Chondrocyte (in vitro differentiated cells): ENCODE measurements around the gene KLKB1. TPM values are rescaled to one million over a fixed set of nuclear protein-coding genes. Genes with fewer than 3 reads are reported as not detected.

Experiments used
- DNase-seq: peaks from one replicate; pipeline ENCODE4 v3.0.0; 2021; ENCODE audit warnings: mixed read lengths, low spot score
- H3K27ac Mint-ChIP-seq: one replicate; pipeline ENCODE4 v1.8.0; 2021; ENCODE audit warnings: mild to moderate bottlenecking, moderate library complexity, mixed read lengths; ENCODE audit not compliant: unreplicated experiment
- H3K27me3 Mint-ChIP-seq: 2 replicates; pipeline ENCODE4 v1.8.0; 2021; ENCODE audit warnings: low read depth, mixed read lengths
- H3K36me3 Mint-ChIP-seq: 2 replicates; pipeline ENCODE4 v1.8.0; 2021; ENCODE audit warnings: low read depth, mixed read lengths
- H3K4me1 Mint-ChIP-seq: 2 replicates; pipeline ENCODE4 v1.8.0; 2021; ENCODE audit warnings: low read depth, mild to moderate bottlenecking, mixed read lengths
- H3K4me3 Mint-ChIP-seq: one replicate; pipeline ENCODE4 v1.8.0; 2021; ENCODE audit warnings: mild to moderate bottlenecking, moderate library complexity, mixed read lengths; ENCODE audit not compliant: unreplicated experiment
- H3K9me3 Mint-ChIP-seq: 2 replicates; pipeline ENCODE4 v1.8.0; 2021; ENCODE audit warnings: low read depth, mixed read lengths
- CTCF ChIP-seq: fragments of 200-600 bp; sonication (generic); IDR thresholded peaks from 2 replicates; pipeline ENCODE4 v1.5.0; 2021; ENCODE audit warnings: antibody characterized with exemption, mild to moderate bottlenecking, moderate library complexity
- total RNA-seq: library from RNA; stranded (reverse); gene quantifications from 3 replicates; pipeline ENCODE4 v1.2.1, GENCODE V29; 2021

The KLKB1 gene
- total RNA-seq, 1 donor from 2014 or later = 0.17 TPM

- Mint-ChIP-seq H3K27me3 (peaks cover 4% of the 10 kb centered on the region), H3K27ac (no peak overlapping the region), H3K36me3 (no peaks in the 10 kb centered on the region), H3K4me1 (no peaks in the 10 kb centered on the region), H3K4me3 (no peak overlapping the region), H3K9me3 (no peaks in the 10 kb centered on the region)
- no peak for DNase-seq
- peak; percentile 89 for TF ChIP-seq CTCF
Observed at GRCh38 chr4:186297013-186297645, 69.8 kb downstream of the KLKB1 start.

- no peaks in the 10 kb centered on the region for H3K36me3 Mint-ChIP-seq
- DNase-seq = no peak
- no peaks in the 10 kb centered on the region for H3K9me3 Mint-ChIP-seq
- H3K27me3 Mint-ChIP-seq = peaks cover 11% of the 10 kb centered on the region
- no peak for TF ChIP-seq CTCF
- no peak overlapping the region for H3K4me3 Mint-ChIP-seq
- H3K27ac Mint-ChIP-seq = no peak overlapping the region
- no peaks in the 10 kb centered on the region for H3K4me1 Mint-ChIP-seq
Observed at GRCh38 chr4:186298031-186298647, 70.8 kb downstream of the KLKB1 start.

GRCh38 chr4:186299291-186299690 lies 72.0 kb downstream of the KLKB1 start:
- no peak overlapping the region for H3K4me3 Mint-ChIP-seq
- H3K27ac Mint-ChIP-seq = no peak overlapping the region
- no peak for TF ChIP-seq CTCF
- no peaks in the 10 kb centered on the region for H3K36me3 Mint-ChIP-seq
- no peaks in the 10 kb centered on the region for H3K9me3 Mint-ChIP-seq
- no peaks in the 10 kb centered on the region for H3K4me1 Mint-ChIP-seq
- peaks cover 12% of the 10 kb centered on the region for H3K27me3 Mint-ChIP-seq
- no peak for DNase-seq

GRCh38 chr4:186300659-186301390 lies 73.5 kb downstream of the KLKB1 start:
- Mint-ChIP-seq H3K36me3 (no peaks in the 10 kb centered on the region), H3K27ac (no peak overlapping the region), H3K4me1 (peaks cover 6% of the 10 kb centered on the region), H3K4me3 (no peak overlapping the region), H3K27me3 (peaks cover 21% of the 10 kb centered on the region), H3K9me3 (no peaks in the 10 kb centered on the region)
- TF ChIP-seq CTCF = no peak
- DNase-seq = no peak

- H3K4me1 Mint-ChIP-seq = peaks cover 6% of the 10 kb centered on the region
- TF ChIP-seq CTCF = no peak
- no peaks in the 10 kb centered on the region for H3K9me3 Mint-ChIP-seq
- H3K27ac Mint-ChIP-seq = no peak overlapping the region
- peaks cover 38% of the 10 kb centered on the region for H3K27me3 Mint-ChIP-seq
- no peak for DNase-seq
- no peak overlapping the region for H3K4me3 Mint-ChIP-seq
- no peaks in the 10 kb centered on the region for H3K36me3 Mint-ChIP-seq
Observed at GRCh38 chr4:186304216-186304615, 76.9 kb downstream of the KLKB1 start.
